ENCODE measurements around the gene NDUFS1.

Gene NDUFS1

DNA sequence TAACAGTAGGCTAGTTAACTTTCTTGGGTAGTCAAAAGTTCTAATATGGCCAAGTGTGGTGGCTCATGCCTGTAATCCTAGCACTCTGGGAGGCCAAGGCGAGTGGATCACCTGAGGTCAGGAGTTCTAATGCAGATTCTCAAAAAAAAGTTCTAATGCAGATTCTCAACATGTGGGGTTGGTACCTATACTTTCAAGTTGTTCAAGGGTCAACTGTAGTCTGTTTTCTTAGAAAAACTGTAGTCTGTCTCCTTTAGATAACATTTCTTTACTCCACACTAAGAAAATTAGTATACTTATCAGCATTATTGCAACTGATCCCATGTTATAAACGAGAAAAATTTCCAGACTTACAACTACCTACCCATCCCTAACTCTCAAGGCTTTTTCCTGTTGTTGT, 89.8 kb downstream of the NDUFS1 start:
- in situ Hi-C loops (cut with HindIII; ENCODE audit: low sequenced_read_pairs): no loop called here

DNA sequence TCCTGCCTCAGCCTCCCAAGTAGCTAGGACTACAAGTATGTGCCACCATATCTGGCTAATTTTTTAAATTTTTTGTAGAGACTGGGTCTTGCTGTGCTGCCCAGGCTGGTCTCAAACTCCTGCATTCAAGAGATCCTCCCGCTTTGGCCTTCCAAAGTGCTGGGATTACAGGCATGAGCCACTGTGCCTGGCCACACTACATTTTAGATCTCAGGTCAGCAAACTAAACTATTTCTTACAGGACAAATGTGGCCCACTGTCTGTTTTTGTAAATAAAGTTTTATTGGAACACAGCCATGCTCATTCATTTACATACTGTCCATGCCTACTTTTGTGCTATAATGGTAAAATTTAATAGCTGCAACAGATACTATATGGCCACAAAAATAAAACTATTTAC, 91.0 kb downstream of the NDUFS1 start:
- in situ Hi-C loops (cut with HindIII; ENCODE audit: low sequenced_read_pairs): no loop called here
